Stomach smooth muscle (tissue), 2 donors: Measurements from ENCODE around the gene FAM209A.
A peak's percentile ranks its signal among the peaks of the same experiment; 100 is the strongest.
"Not testable (repeated sequence)": the region's sequence is repeated elsewhere in the genome, so short reads cannot be mapped to it uniquely, and the experiment has no call there.

Experiments
- H3K27ac ChIP-seq: one replicate; pipeline ENCODE4 v1.7.0; 2013; ENCODE audit warnings: mild to moderate bottlenecking, low read length, inconsistent platforms
- H3K27me3 ChIP-seq, 2 donors: one replicate each; pipeline ENCODE4 v1.7.0; 2013; ENCODE audit warnings: low read length in 2 of 2; ENCODE audit not compliant: insufficient read depth in 2 of 2, control insufficient read depth in 1 of 2
- H3K36me3 ChIP-seq, 2 donors: one replicate each; pipeline ENCODE4 v1.7.0; 2013; ENCODE audit warnings: low read length in 2 of 2; ENCODE audit not compliant: control insufficient read depth in 2 of 2, insufficient read depth in 2 of 2
- H3K4me1 ChIP-seq: one replicate; pipeline ENCODE4 v1.7.0; 2013; ENCODE audit warnings: low read length; ENCODE audit not compliant: control insufficient read depth, insufficient read depth
- H3K4me3 ChIP-seq, 2 donors: one replicate each; pipeline ENCODE4 v1.7.0; 2013; ENCODE audit warnings: low read length in 2 of 2
- H3K9ac ChIP-seq, 2 donors: one replicate each; pipeline ENCODE4 v1.7.0; 2013; ENCODE audit warnings: low read length in 2 of 2, mild to moderate bottlenecking in 1 of 2
- H3K9me3 ChIP-seq, 2 donors: one replicate each; pipeline ENCODE4 v1.7.0; 2013; ENCODE audit warnings: low read length in 2 of 2; ENCODE audit not compliant: control insufficient read depth in 2 of 2
- donor health status: healthy.
- donor health status: Pancreatic carcinoma.

Gene FAM209A

DNA sequence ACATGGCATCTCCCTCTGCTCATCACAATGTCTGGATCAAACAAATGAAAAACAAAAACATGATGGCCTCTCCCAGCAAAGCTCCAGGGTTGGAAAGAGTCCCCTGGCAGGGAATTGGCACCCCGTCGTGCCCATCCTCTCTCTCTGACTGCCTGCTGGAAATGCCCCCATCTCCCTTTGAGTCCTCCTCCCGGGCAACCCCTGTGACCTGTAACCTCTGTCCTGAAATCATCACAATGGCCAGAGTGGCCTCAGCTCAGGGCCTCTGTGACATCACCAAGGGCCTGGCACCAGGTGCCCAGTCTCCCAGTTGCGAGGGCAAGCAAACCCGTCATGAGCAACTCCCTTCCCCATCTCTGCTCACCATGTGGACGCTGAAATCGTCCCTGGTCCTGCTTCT is at the start of gene FAM209A:
TSS of gene FAM209A (plus strand) at position 301 of the 400 bp plus-strand sequence. CDS start at position 366, 65 bp downstream.
- not testable (repeated sequence) for H3K4me1 ChIP-seq, H3K27ac ChIP-seq, H3K4me3 ChIP-seq, H3K9ac ChIP-seq, H3K36me3 ChIP-seq, H3K27me3 ChIP-seq
- peaks cover 4 to 13% of the 10 kb centered on the region in 2 donors for H3K9me3 ChIP-seq

GRCh38 chr20:56483970-56484369 is 40.6 kb upstream of the FAM209A start:
- no peak overlapping the region for H3K4me3 ChIP-seq
- H3K27me3 ChIP-seq, result no peaks in the 10 kb centered on the region
- no peaks in the 10 kb centered on the region for H3K9me3 ChIP-seq
- no peaks in the 10 kb centered on the region for H3K4me1 ChIP-seq
- peaks cover 50 to 53% of the 10 kb centered on the region in 2 donors for H3K36me3 ChIP-seq
- no peak overlapping the region for H3K27ac ChIP-seq
- H3K9ac ChIP-seq, result no peak overlapping the region

DNA sequence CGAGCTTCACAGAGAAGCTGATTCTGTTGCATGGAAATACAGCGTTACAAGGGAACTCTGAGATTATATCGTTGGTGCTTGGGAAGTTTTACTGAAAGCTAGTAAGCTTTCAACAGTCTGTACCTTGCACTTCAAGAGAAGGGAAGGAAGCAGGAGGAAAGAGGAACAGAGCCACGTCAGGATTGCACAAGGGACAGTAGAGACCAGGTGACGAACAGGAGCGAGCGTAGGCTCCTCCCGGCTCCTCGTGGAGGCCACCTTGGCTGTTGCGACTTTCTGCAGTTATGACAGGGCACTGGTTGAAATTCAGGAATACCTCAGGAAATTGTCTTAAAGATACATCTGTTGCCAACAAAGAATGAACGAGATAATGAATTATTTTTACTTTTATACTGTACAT is 37.3 kb upstream of the FAM209A start:
- no peak overlapping the region for H3K9ac ChIP-seq
- no peak overlapping the region for H3K27ac ChIP-seq
- peaks cover 35 to 51% of the 10 kb centered on the region in 2 donors for H3K36me3 ChIP-seq
- H3K9me3 ChIP-seq, result no peaks in the 10 kb centered on the region
- no peaks in the 10 kb centered on the region for H3K27me3 ChIP-seq
- no peaks in the 10 kb centered on the region for H3K4me1 ChIP-seq
- H3K4me3 ChIP-seq, result no peak overlapping the region

DNA sequence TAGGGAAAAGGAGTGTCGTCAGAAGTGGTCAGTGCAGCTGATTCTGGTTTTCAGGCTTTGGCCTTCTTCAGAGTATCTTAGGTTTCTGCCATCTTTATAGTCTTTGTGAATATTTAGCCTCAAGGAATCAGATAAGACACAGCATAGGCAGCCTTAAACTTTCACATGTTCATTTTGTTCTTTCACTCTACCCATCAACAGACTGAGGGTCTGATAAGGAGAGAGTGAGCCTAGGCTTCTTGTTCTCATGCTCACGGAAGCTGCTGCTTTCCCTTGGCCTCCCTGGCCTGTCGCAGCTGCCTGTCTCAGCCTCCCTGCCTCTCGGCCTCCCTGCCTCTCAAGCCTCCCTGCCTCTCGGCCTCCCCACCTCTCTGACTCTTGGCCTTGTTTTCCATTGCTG is 36.0 kb upstream of the FAM209A start:
- no peak overlapping the region for H3K4me3 ChIP-seq
- H3K9me3 ChIP-seq, result no peaks in the 10 kb centered on the region
- no peaks in the 10 kb centered on the region for H3K27me3 ChIP-seq
- H3K36me3 ChIP-seq, result peaks cover 27 to 47% of the 10 kb centered on the region in 2 donors
- no peak overlapping the region for H3K27ac ChIP-seq
- H3K4me1 ChIP-seq, result no peaks in the 10 kb centered on the region
- no peak overlapping the region for H3K9ac ChIP-seq

DNA sequence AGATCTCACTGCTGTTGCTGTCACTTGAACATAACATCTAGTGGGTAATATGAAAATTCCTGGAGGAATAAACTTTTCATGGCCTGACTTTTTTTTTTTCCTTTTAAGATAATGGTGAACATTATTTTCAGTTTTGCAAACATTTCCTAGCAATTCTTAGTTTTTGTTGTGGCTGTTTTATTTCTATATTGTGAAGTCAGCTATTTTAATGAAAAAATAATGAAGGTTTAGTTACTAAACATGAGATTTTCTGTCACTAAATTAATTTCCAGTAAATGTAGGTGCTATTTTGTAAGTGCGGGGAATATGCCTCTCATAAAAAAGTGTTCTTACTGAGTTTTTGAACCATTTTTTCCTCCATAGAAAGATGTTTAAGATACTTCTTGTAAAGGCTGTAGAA is 23.4 kb upstream of the FAM209A start:
- Histone ChIP-seq H3K27ac (no peak overlapping the region), H3K4me1 (no peaks in the 10 kb centered on the region), H3K36me3 (peaks cover 8 to 10% of the 10 kb centered on the region in 2 donors), H3K9me3 (no peaks in the 10 kb centered on the region), H3K4me3 (no peak overlapping the region), H3K27me3 (no peaks in the 10 kb centered on the region), H3K9ac (no peak overlapping the region)

DNA sequence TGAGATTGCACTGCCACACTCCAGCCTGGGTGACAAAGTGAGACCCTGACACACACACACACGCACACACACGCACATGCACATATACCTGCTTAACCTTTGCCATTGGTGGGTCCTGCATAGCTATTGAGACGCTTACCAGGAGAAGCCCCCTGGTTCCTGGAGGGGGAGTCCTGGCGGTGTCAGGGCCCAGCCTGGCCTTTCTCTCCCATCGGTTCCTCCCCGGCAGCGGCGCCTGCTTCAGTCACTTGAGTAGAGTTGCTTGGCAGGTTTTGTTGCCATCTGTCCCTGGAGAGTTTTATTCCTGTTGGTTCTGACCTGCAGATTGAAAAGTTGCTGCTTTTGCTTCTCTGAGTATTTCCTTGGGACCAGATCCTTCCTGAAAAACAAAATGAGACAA is 20.6 kb upstream of the FAM209A start:
- H3K27me3 ChIP-seq, result no peaks in the 10 kb centered on the region
- H3K27ac ChIP-seq, result no peak overlapping the region
- no peak overlapping the region for H3K9ac ChIP-seq
- H3K4me3 ChIP-seq, result no peak overlapping the region
- no peaks in the 10 kb centered on the region for H3K9me3 ChIP-seq
- peaks cover 4 to 5% of the 10 kb centered on the region in 2 donors for H3K36me3 ChIP-seq
- no peaks in the 10 kb centered on the region for H3K4me1 ChIP-seq

GRCh38 chr20:56504373-56505005 is 20.1 kb upstream of the FAM209A start:
- Histone ChIP-seq H3K9me3 (no peaks in the 10 kb centered on the region), H3K27ac (no peak overlapping the region), H3K36me3 (peaks cover 4 to 5% of the 10 kb centered on the region in 2 donors), H3K4me3 (no peak overlapping the region), H3K27me3 (no peaks in the 10 kb centered on the region), H3K9ac (no peak overlapping the region), H3K4me1 (no peaks in the 10 kb centered on the region)

DNA sequence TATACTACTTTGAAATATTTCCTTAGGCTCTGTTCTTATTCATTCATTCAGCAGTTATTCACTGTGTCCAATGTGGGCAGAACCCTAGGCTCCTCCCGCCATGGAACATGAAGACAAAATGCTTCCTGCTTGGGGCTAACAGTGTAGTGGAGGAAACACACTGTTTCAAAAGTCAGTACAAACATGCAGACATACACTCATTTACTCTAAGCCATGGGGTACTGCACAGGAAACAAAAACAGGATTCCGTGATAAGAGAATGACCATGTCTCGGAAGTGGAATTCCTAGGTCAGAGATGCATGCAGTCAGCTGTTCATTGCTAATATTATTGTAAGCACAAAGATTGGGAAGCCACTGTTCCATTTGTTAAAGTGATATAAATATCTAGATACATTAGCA is 18.4 kb upstream of the FAM209A start:
- Histone ChIP-seq H3K4me1 (no peaks in the 10 kb centered on the region), H3K9ac (no peak overlapping the region), H3K4me3 (no peak overlapping the region), H3K36me3 (peaks cover 4 to 5% of the 10 kb centered on the region in 2 donors), H3K27me3 (no peaks in the 10 kb centered on the region), H3K9me3 (no peaks in the 10 kb centered on the region), H3K27ac (no peak overlapping the region)

- Histone ChIP-seq H3K27me3 (no peaks in the 10 kb centered on the region), H3K9ac (no peak overlapping the region), H3K4me1 (peaks cover 10% of the 10 kb centered on the region), H3K4me3 (no peak overlapping the region), H3K9me3 (no peaks in the 10 kb centered on the region), H3K27ac (no peak overlapping the region), H3K36me3 (peaks cover 9 to 22% of the 10 kb centered on the region in 2 donors)
These were observed 12.6 kb upstream of the FAM209A start for GRCh38 chr20:56511926-56512325.

- Histone ChIP-seq H3K27ac (peak overlapping the region; percentile 18), H3K9me3 (no peaks in the 10 kb centered on the region), H3K4me1 (peaks cover 19% of the 10 kb centered on the region), H3K36me3 (peaks cover 12 to 33% of the 10 kb centered on the region in 2 donors), H3K9ac (no peak overlapping the region), H3K27me3 (no peaks in the 10 kb centered on the region), H3K4me3 (no peak overlapping the region)
These were observed 11.1 kb upstream of the FAM209A start for GRCh38 chr20:56513161-56514150.
